SJCRH30 (cell line): ENCODE results near the gene TSFM. TPM values are rescaled to one million over a fixed set of nuclear protein-coding genes. Genes with fewer than 3 reads are reported as not detected.

ENCODE experiments used
- DNase-seq, 2 experiments: peaks; one replicate each; pipeline ENCODE4 v3.0.0-alpha.2; 2015 to 2020
- H3K27ac ChIP-seq: fragments of 250-450 bp; sonication (Bioruptor Pico); 2 replicates; pipeline ENCODE4 v1.5.1; 2020; ENCODE audit warnings: mild to moderate bottlenecking, moderate library complexity
- H3K27me3 ChIP-seq: fragments of 250-450 bp; sonication (Bioruptor Pico); 2 replicates; pipeline ENCODE4 v1.5.1; 2020; ENCODE audit warnings: mild to moderate bottlenecking, moderate library complexity
- H3K36me3 ChIP-seq: fragments of 250-450 bp; sonication (Bioruptor Pico); 2 replicates; pipeline ENCODE4 v1.5.1; 2020; ENCODE audit warnings: mild to moderate bottlenecking, moderate library complexity
- H3K4me1 ChIP-seq: fragments of 250-450 bp; sonication (Bioruptor Pico); 2 replicates; pipeline ENCODE4 v1.5.1; 2020; ENCODE audit warnings: mild to moderate bottlenecking, moderate library complexity
- H3K4me3 ChIP-seq: fragments of 250-450 bp; sonication (Bioruptor Pico); 2 replicates; pipeline ENCODE4 v1.5.1; 2020; ENCODE audit warnings: mild to moderate bottlenecking, moderate library complexity
- H3K9me3 ChIP-seq: fragments of 250-450 bp; sonication (Bioruptor Pico); replicated peaks from 2 replicates; pipeline ENCODE4 v1.5.1; 2020; ENCODE audit warnings: mild to moderate bottlenecking, moderate library complexity
- total RNA-seq: library from RNA; depleted of rRNA; stranded (reverse); fragments of >200 nt; shearing (Covaris generic); gene quantifications from 2 replicates; pipeline ENCODE4 v1.2.3, GENCODE V29; 2014

The TSFM gene
- total RNA-seq, 1 experiment from 2014 or later = 440 TPM

DNA sequence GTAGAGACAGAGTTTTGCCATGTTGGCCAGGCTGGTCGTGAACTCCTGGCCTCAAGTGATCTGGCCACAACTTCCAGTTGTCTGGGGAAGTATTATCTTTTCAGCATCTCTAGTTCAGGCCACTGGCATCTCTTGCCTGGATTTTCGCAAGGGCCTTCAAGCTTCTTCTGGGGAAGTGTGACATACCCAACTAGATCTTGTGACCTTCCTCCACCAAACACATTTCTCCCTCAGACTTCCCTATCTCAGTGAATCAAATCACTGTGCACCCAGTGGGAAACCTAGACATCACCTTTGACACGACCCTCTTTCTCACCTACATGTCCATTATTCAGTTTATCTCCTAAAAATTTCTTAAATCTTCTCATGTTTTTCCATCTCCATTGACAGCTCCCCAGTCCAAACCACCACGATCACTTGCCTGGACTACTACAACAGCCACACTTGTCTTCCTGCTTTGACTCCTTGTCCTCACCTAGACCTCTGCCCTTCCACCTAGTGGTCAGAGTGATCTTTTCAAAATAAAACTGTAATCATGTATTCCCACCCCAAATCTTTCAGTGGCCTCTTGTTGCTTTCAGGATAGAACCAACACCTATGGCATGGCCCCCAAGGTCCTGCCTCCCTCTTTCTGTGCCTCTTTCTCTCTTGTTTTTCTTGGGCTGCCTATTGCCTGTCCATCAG is 6.9 kb upstream of the TSFM start:
- H3K27me3 ChIP-seq = no peaks in the 10 kb centered on the region
- peaks cover 12% of the 10 kb centered on the region for H3K36me3 ChIP-seq
- H3K9me3 ChIP-seq = no peaks in the 10 kb centered on the region
- no peak overlapping the region for H3K4me3 ChIP-seq
- peak in 1 of 2 experiments; percentile 70 for DNase-seq
- no peak overlapping the region for H3K27ac ChIP-seq
- H3K4me1 ChIP-seq = peaks cover 9% of the 10 kb centered on the region

GRCh38 chr12:57776247-57776587 is 6.4 kb upstream of the TSFM start:
- peaks cover 5% of the 10 kb centered on the region; the same call in 1 of the 2 replicates for H3K4me1 ChIP-seq
- no peak overlapping the region for H3K27ac ChIP-seq
- H3K36me3 ChIP-seq = peaks cover 9% of the 10 kb centered on the region
- no peaks in the 10 kb centered on the region for H3K9me3 ChIP-seq
- H3K27me3 ChIP-seq = no peaks in the 10 kb centered on the region
- H3K4me3 ChIP-seq = no peak overlapping the region
- DNase-seq = no peak

DNA sequence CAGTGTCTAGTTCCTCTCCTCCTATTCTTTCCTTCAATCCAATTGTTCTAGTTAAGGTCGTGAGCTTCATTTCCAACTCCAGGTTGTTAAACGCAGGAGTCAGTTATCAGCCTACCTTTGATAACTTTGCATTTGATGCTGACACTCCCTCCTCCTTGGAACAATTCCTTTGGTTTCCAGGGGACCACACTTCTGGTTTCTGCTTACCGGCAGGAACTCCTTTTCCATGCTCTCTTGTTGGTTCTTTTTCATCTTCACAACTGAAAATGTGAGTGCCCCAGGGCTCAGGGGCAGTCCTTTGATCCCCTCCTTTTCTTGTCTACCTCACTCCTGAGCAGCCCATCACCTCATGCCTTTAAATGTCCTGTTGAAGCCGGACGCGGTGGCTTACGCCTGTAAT is 5.2 kb upstream of the TSFM start:
- no peak overlapping the region for H3K27ac ChIP-seq
- H3K4me1 ChIP-seq = peaks cover 10% of the 10 kb centered on the region
- peaks cover 9% of the 10 kb centered on the region for H3K36me3 ChIP-seq
- DNase-seq = no peak
- no peak overlapping the region for H3K4me3 ChIP-seq
- no peaks in the 10 kb centered on the region for H3K27me3 ChIP-seq
- H3K9me3 ChIP-seq = no peaks in the 10 kb centered on the region

DNA sequence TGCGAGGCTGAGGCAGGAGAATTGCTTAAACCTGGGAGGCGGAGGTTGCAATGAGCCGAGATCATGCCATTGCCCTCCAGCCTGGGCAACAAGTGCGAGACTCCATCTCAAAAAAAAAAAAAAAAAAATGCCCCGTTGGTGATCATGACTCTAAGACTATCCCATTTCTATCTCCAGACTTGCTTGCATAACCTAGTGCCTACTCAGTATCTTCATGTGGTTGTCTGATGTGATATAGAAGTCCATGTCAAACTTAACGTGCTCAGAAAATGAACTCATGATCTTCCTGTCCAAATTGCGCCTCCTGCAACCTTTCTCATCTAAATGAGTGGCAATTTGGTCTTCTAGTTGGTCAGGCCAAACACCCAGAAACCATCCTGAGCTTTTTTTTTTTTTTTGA is 4.7 kb upstream of the TSFM start:
- DNase-seq = no peak
- H3K4me3 ChIP-seq = no peak overlapping the region
- no peaks in the 10 kb centered on the region for H3K27me3 ChIP-seq
- H3K27ac ChIP-seq = no peak overlapping the region
- H3K36me3 ChIP-seq = peaks cover 9% of the 10 kb centered on the region
- H3K9me3 ChIP-seq = no peaks in the 10 kb centered on the region
- H3K4me1 ChIP-seq = peaks cover 10% of the 10 kb centered on the region

- DNase-seq = no peak
These were observed 2.9 kb upstream of the TSFM start for GRCh38 chr12:57779736-57780135.

DNA sequence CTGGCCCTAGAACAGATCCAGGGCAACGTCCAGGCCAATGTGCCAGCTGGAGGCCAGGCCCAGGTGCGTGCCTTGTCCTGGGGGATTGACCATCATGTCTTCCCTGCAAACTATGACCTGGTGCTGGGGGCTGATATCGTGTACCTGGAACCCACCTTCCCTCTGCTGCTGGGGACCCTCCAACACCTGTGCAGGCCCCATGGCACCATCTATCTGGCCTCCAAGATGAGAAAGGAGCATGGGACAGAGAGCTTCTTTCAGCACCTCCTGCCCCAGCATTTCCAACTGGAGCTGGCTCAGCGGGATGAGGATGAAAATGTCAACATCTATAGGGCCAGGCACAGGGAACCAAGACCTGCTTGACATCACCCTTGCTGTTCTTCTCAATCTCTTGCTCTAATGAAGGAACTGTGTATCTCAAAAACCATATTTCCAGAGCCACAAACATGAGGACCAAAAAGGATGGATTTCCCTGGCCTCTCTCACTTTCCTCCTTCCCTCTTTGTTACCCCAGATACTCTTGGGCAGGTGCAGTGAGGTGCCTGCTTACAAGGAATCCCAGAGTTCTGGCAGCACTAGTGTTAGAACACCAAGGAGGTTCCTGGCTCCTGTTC is 2.2 kb upstream of the TSFM start:
- no peaks in the 10 kb centered on the region for H3K9me3 ChIP-seq

More at GRCh38 chr12:57779736-57780135, 2.9 kb upstream of the TSFM start:
- H3K4me1 ChIP-seq = peaks cover 10% of the 10 kb centered on the region
- H3K4me3 ChIP-seq = no peak overlapping the region
- peaks cover 16% of the 10 kb centered on the region for H3K36me3 ChIP-seq
- no peaks in the 10 kb centered on the region for H3K27me3 ChIP-seq
- no peaks in the 10 kb centered on the region for H3K9me3 ChIP-seq
- no peak overlapping the region for H3K27ac ChIP-seq

GRCh38 chr12:57781244-57781643 is 1.3 kb upstream of the TSFM start:
- H3K36me3 ChIP-seq = peaks cover 30% of the 10 kb centered on the region
- no peak overlapping the region for H3K27ac ChIP-seq
- peaks cover 10% of the 10 kb centered on the region for H3K4me1 ChIP-seq
- no peaks in the 10 kb centered on the region for H3K9me3 ChIP-seq
- H3K27me3 ChIP-seq = no peaks in the 10 kb centered on the region
- H3K4me3 ChIP-seq = no peak overlapping the region; the same call in 1 of the 2 replicates
- DNase-seq = no peak

More for the DNA sequence above, 2.2 kb upstream of the TSFM start:
- H3K36me3 ChIP-seq = peaks cover 22% of the 10 kb centered on the region
- H3K4me1 ChIP-seq = peaks cover 10% of the 10 kb centered on the region
- no peak overlapping the region for H3K4me3 ChIP-seq
- no peaks in the 10 kb centered on the region for H3K27me3 ChIP-seq
- H3K27ac ChIP-seq = no peak overlapping the region
- DNase-seq = no peak

GRCh38 chr12:57781801-57782200 is 786 bp upstream of the TSFM start:
- no peak for DNase-seq
- Histone ChIP-seq H3K4me3 (no peak overlapping the region), H3K27me3 (no peaks in the 10 kb centered on the region), H3K27ac (no peak overlapping the region), H3K4me1 (peaks cover 10% of the 10 kb centered on the region), H3K9me3 (no peaks in the 10 kb centered on the region), H3K36me3 (peaks cover 36% of the 10 kb centered on the region)

- H3K4me3 ChIP-seq = peak overlapping the region; percentile 83
- peaks cover 38% of the 10 kb centered on the region for H3K36me3 ChIP-seq
- no peaks in the 10 kb centered on the region for H3K27me3 ChIP-seq
- no peaks in the 10 kb centered on the region for H3K9me3 ChIP-seq
- H3K4me1 ChIP-seq = peaks cover 10% of the 10 kb centered on the region
- DNase-seq = no peak
- no peak overlapping the region for H3K27ac ChIP-seq
These were observed 362 bp upstream of the TSFM start for GRCh38 chr12:57782243-57782607.

- Histone ChIP-seq H3K27ac (peak overlapping the region; percentile 39; the same call in 1 of the 2 replicates), H3K9me3 (no peaks in the 10 kb centered on the region), H3K4me3 (peak overlapping the region; percentile 83), H3K36me3 (peaks cover 49% of the 10 kb centered on the region), H3K4me1 (peaks cover 10% of the 10 kb centered on the region), H3K27me3 (no peaks in the 10 kb centered on the region)
- DNase-seq = no peak
These were observed 847 bp downstream of the TSFM start for GRCh38 chr12:57783466-57783801.

DNA sequence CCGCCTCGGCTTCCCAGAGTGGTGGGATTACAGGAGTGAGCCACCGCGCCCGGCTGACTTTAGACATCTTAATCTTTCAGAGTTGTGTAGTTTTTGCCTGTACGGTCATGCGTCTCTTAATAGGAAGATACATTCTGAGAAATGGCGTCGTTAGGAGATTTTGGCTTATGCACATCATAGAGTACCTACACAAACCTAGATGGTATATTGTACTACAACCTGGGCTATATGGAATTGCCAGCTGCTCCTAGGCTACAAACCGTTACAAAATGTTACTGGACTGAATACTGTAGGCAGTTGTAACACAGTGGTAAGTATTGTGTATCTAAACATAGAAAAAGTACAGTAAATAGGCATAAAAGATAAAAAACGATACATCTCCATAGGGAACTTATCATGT is 1.3 kb downstream of the TSFM start:
- Histone ChIP-seq H3K9me3 (no peaks in the 10 kb centered on the region), H3K27ac (no peak overlapping the region), H3K36me3 (peaks cover 52% of the 10 kb centered on the region), H3K4me3 (0 out of 2 replicates have a peak overlapping the region, but pooled peaks have one; percentile 0), H3K27me3 (no peaks in the 10 kb centered on the region), H3K4me1 (peaks cover 10% of the 10 kb centered on the region)
- no peak for DNase-seq

- DNase-seq = no peak
- H3K36me3 ChIP-seq = peaks cover 94% of the 10 kb centered on the region
- H3K27ac ChIP-seq = no peak overlapping the region
- H3K27me3 ChIP-seq = no peaks in the 10 kb centered on the region
- no peak overlapping the region for H3K4me3 ChIP-seq
- no peaks in the 10 kb centered on the region for H3K9me3 ChIP-seq
- H3K4me1 ChIP-seq = no peaks in the 10 kb centered on the region
These were observed 11.3 kb downstream of the TSFM start for GRCh38 chr12:57793920-57794319.

DNA sequence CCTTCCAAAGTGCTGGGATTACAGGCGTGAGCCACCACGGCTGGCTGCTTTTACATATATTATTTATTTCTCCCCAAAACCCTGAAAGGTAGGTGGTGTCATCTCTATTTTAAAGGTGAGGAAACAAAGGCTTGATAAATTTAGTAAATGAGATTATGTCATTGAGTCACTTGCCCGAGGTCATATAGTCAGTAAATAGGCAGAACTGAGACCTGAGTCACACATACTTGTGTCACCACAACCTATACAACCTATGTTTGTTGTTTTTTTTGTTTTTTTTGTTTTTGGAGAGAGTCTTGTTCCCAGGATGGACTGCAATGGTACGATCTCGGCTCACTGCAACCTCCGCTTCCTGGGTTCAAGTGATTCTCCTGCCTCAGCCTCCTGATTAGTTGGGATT is 12.8 kb downstream of the TSFM start:
- H3K27ac ChIP-seq = no peak overlapping the region
- H3K9me3 ChIP-seq = no peaks in the 10 kb centered on the region
- no peaks in the 10 kb centered on the region for H3K4me1 ChIP-seq
- H3K36me3 ChIP-seq = peaks cover 95% of the 10 kb centered on the region
- no peaks in the 10 kb centered on the region for H3K27me3 ChIP-seq
- H3K4me3 ChIP-seq = no peak overlapping the region
- no peak for DNase-seq

- DNase-seq = no peak
- Histone ChIP-seq H3K9me3 (no peaks in the 10 kb centered on the region), H3K27me3 (no peaks in the 10 kb centered on the region), H3K4me3 (no peak overlapping the region), H3K36me3 (peaks cover 86% of the 10 kb centered on the region), H3K27ac (no peak overlapping the region), H3K4me1 (no peaks in the 10 kb centered on the region)
These were observed 14.4 kb downstream of the TSFM start for GRCh38 chr12:57796996-57797395.

- H3K4me1 ChIP-seq = no peaks in the 10 kb centered on the region
- peaks cover 85% of the 10 kb centered on the region for H3K36me3 ChIP-seq
- no peaks in the 10 kb centered on the region for H3K9me3 ChIP-seq
- no peak overlapping the region for H3K27ac ChIP-seq
- H3K4me3 ChIP-seq = no peak overlapping the region
- DNase-seq = no peak
- H3K27me3 ChIP-seq = no peaks in the 10 kb centered on the region
These were observed 15.3 kb downstream of the TSFM start for GRCh38 chr12:57797933-57798332.

GRCh38 chr12:57800965-57801364 is 18.4 kb downstream of the TSFM start:
- H3K9me3 ChIP-seq = no peaks in the 10 kb centered on the region
- no peak for DNase-seq
- H3K36me3 ChIP-seq = peaks cover 60% of the 10 kb centered on the region
- H3K27ac ChIP-seq = no peak overlapping the region
- no peaks in the 10 kb centered on the region for H3K27me3 ChIP-seq
- H3K4me1 ChIP-seq = no peaks in the 10 kb centered on the region
- no peak overlapping the region for H3K4me3 ChIP-seq
